OCI-LY1 (cell line): ENCODE results near the gene UBE2F.

ENCODE experiments used
- H2AFZ ChIP-seq: fragments of 200-600 bp; sonication (generic), shearing (Covaris generic); 2 replicates; pipeline ENCODE4 v1.6.0; 2014; ENCODE audit warnings: antibody characterized with exemption, mild to moderate bottlenecking, low read length
- H3F3A ChIP-seq: fragments of 200-600 bp; sonication (generic), shearing (Covaris generic); 2 replicates; pipeline ENCODE4 v1.6.0; 2014; ENCODE audit warnings: mild to moderate bottlenecking, antibody characterized with exemption, low read length, moderate library complexity; ENCODE audit not compliant: insufficient read depth
- H3K27ac ChIP-seq: fragments of 200-600 bp; sonication (generic); 2 replicates; pipeline ENCODE4 v1.5.1; 2014; ENCODE audit warnings: low read length, mixed run types, mild to moderate bottlenecking, low read depth; ENCODE audit not compliant: poor library complexity, severe bottlenecking
- H3K27me3 ChIP-seq: fragments of 200-600 bp; sonication (generic); 2 replicates; pipeline ENCODE4 v1.6.0; 2014; ENCODE audit warnings: antibody characterized with exemption, mild to moderate bottlenecking, low read length, moderate library complexity; ENCODE audit not compliant: insufficient read depth
- H3K36me3 ChIP-seq: fragments of 200-600 bp; sonication (generic); 2 replicates; pipeline ENCODE4 v1.6.1; 2014; ENCODE audit warnings: mild to moderate bottlenecking, antibody characterized with exemption, low read length, moderate library complexity, mixed read lengths; ENCODE audit not compliant: insufficient read depth
- H3K4me1 ChIP-seq: fragments of 200-600 bp; sonication (generic); 2 replicates; pipeline ENCODE4 v1.5.1; 2014; ENCODE audit warnings: mild to moderate bottlenecking, low read length, moderate library complexity; ENCODE audit not compliant: insufficient read depth, severe bottlenecking
- H3K4me2 ChIP-seq: fragments of 200-600 bp; sonication (generic), shearing (Covaris generic); 2 replicates; pipeline ENCODE4 v1.6.1; 2014; ENCODE audit warnings: low read length
- H3K4me3 ChIP-seq: fragments of 200-600 bp; sonication (generic); 2 replicates; pipeline ENCODE4 v1.5.1; 2014; ENCODE audit warnings: low read length, low read depth, mild to moderate bottlenecking, mixed read lengths; ENCODE audit not compliant: poor library complexity, severe bottlenecking
- H3K79me2 ChIP-seq: fragments of 200-600 bp; shearing (Covaris generic); 2 replicates; pipeline ENCODE4 v1.6.1; 2016; ENCODE audit warnings: mixed run types, low read length, mixed read lengths; ENCODE audit not compliant: insufficient read depth
- H3K9ac ChIP-seq: fragments of 200-600 bp; sonication (generic), shearing (Covaris generic); 2 replicates; pipeline ENCODE4 v1.6.1; 2014; ENCODE audit warnings: mild to moderate bottlenecking, low read length, mixed read lengths
- H3K9me2 ChIP-seq: fragments of 200-600 bp; sonication (generic), shearing (Covaris generic); 2 replicates; pipeline ENCODE4 v1.6.1; 2014; ENCODE audit warnings: low read depth, mild to moderate bottlenecking, low read length, mixed read lengths
- H3K9me3 ChIP-seq: fragments of 200-600 bp; shearing (Covaris generic); 2 replicates; pipeline ENCODE4 v1.6.1; 2014; ENCODE audit warnings: low read length, mixed read lengths
- H4K20me1 ChIP-seq: fragments of 200-600 bp; sonication (generic), shearing (Covaris generic); 2 replicates; pipeline ENCODE4 v1.6.0; 2016; ENCODE audit warnings: mild to moderate bottlenecking, low read length; ENCODE audit not compliant: insufficient read depth
- EZH2 ChIP-seq: fragments of 200-600 bp; sonication (generic), shearing (Covaris generic); IDR thresholded peaks from 2 replicates; pipeline ENCODE4 v1.8.0; 2017; ENCODE audit warnings: borderline replicate concordance, mixed run types, mild to moderate bottlenecking, antibody characterized with exemption, low read length, moderate library complexity, mixed read lengths
- TF ChIP-seq, protein P1 (sequence below): fragments of 200-600 bp; sonication (generic), shearing (Covaris generic); IDR thresholded peaks from 2 replicates; pipeline ENCODE4 v1.5.1; 2017; ENCODE audit warnings: mild to moderate bottlenecking, antibody characterized with exemption, low read length, moderate library complexity, mixed read lengths

The UBE2F gene

DNA sequence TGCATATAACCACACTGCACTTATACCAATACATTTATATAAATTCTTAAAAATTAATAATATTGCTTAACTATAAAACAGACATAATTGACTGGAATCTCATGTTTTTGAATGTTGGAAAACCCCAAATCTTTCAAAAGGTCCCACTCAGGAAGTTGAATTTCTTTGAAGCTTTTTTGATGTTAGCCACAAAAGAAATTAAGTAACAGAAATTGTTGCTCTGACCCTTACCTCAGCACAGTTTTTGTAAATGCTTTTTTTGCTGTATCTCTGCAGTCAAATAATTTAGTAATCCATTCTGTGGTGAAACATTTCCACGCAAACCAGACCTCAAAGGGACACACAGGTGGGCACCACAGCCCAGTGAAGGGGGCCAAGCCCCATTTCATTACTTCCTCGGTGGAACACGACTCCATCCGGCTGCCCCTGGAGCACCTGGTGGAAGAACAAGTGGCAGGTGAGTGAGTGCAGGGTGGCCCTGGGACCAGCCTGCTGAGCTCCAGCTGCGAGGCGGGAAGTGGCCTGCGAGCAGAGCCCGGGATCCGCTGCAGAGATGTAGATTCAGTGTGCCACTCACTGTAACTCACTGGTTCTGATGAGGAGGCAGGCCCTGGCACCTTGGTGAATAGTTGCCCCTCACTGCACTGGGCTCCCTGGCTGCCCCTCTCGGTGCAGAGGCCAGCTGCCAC lies 102.4 kb downstream of the UBE2F start:
- Histone ChIP-seq H3K36me3 (peaks cover 93% of the 10 kb centered on the region), H3K79me2 (no peaks in the 10 kb centered on the region), H3K4me2 (no peak overlapping the region), H3K4me3 (no peak overlapping the region), H3K4me1 (peaks cover 12% of the 10 kb centered on the region), H4K20me1 (no peaks in the 10 kb centered on the region), H3K9ac (no peak overlapping the region), H3F3A (no peaks in the 10 kb centered on the region), H3K9me2 (no peaks in the 10 kb centered on the region), H3K9me3 (peaks cover 14% of the 10 kb centered on the region), H3K27ac (peak overlapping the region; percentile 25), H2AFZ (no peak overlapping the region), H3K27me3 (no peaks in the 10 kb centered on the region)
- TF ChIP-seq EZH2: no peak

DNA sequence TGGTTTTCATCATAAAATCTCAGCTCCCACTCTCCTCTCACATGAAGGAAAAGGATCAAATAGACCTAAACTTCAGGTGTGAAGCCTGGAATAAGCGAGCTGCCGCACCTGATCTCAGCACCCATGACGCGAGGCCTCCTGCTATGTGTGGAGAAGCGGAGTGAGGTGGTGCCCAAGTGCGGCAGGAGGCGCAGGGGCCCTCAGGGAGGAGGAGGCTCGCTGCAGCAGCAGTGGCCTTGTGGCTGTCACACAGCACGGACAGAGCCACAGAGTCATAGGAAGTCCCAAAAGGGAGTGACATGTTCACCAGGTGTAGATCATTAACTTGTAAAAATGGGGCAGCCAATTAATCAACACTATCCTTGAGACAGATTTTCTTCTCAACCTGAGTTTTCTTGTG lies 103.1 kb downstream of the UBE2F start:
- H3K36me3 ChIP-seq: peaks cover 94% of the 10 kb centered on the region
- peaks cover 14% of the 10 kb centered on the region for H3K9me3 ChIP-seq
- no peaks in the 10 kb centered on the region for H3F3A ChIP-seq
- no peak overlapping the region for H3K4me3 ChIP-seq
- H3K9me2 ChIP-seq: no peaks in the 10 kb centered on the region
- no peaks in the 10 kb centered on the region for H3K27me3 ChIP-seq
- H3K79me2 ChIP-seq: no peaks in the 10 kb centered on the region
- peaks cover 12% of the 10 kb centered on the region for H3K4me1 ChIP-seq
- H3K4me2 ChIP-seq: no peak overlapping the region
- TF ChIP-seq EZH2: no peak
- TF ChIP-seq, protein P1, sequence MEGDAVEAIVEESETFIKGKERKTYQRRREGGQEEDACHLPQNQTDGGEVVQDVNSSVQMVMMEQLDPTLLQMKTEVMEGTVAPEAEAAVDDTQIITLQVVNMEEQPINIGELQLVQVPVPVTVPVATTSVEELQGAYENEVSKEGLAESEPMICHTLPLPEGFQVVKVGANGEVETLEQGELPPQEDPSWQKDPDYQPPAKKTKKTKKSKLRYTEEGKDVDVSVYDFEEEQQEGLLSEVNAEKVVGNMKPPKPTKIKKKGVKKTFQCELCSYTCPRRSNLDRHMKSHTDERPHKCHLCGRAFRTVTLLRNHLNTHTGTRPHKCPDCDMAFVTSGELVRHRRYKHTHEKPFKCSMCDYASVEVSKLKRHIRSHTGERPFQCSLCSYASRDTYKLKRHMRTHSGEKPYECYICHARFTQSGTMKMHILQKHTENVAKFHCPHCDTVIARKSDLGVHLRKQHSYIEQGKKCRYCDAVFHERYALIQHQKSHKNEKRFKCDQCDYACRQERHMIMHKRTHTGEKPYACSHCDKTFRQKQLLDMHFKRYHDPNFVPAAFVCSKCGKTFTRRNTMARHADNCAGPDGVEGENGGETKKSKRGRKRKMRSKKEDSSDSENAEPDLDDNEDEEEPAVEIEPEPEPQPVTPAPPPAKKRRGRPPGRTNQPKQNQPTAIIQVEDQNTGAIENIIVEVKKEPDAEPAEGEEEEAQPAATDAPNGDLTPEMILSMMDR: no peak
- H3K9ac ChIP-seq: no peak overlapping the region
- H4K20me1 ChIP-seq: no peaks in the 10 kb centered on the region
- H3K27ac ChIP-seq: no peak overlapping the region
- H2AFZ ChIP-seq: no peak overlapping the region

DNA sequence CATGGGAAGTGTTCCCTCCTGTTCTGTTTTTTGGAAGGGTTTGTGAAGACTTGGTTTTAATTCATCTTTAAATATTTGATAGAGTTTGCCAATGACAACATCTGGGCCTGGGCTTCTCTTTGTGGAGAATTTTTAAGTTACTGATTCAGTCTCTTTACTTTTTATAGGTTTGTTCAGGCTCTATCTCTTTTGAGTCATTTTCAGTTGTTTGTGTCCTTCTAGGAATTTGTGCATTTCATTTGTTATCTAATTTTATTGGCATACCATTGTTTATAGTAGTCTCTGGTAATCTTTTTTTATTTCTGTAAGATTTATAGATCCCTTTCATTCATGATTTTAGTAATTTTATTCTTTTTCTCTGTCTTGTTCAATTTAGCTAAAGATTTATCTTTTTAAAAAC lies 108.6 kb downstream of the UBE2F start:
- Histone ChIP-seq H3K27me3 (no peaks in the 10 kb centered on the region), H4K20me1 (no peaks in the 10 kb centered on the region), H3K79me2 (no peaks in the 10 kb centered on the region), H3K27ac (no peak overlapping the region), H3K4me2 (no peak overlapping the region), H3K9me2 (no peaks in the 10 kb centered on the region), H3K9ac (no peak overlapping the region), H3F3A (no peaks in the 10 kb centered on the region), H3K4me3 (no peak overlapping the region), H3K9me3 (peaks cover 17% of the 10 kb centered on the region), H3K4me1 (no peaks in the 10 kb centered on the region), H3K36me3 (peaks cover 77% of the 10 kb centered on the region), H2AFZ (no peak overlapping the region)
- TF ChIP-seq, protein P1: no peak
- TF ChIP-seq EZH2: no peak

DNA sequence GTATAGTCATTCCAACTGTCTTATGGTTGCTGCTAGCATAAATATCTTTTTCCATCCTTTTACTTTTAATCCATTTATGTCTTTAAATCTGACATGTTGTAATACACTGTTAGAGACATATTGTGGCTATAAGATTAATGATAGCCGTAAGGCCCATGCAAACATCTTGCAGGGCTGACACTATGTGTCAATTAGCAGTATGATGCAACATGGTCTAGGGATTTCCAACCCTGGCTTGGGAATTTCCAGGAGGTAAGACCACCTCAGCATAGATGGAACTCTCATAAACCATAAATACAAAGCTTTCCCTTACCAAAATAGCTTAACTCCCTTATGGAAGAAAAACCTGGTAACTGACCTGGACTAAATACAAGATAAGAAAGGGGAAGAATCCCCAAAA lies 110.5 kb downstream of the UBE2F start:
- Histone ChIP-seq H3K27me3 (no peaks in the 10 kb centered on the region), H3K4me1 (no peaks in the 10 kb centered on the region), H4K20me1 (no peaks in the 10 kb centered on the region), H3K9me3 (peaks cover 13% of the 10 kb centered on the region), H3K36me3 (peaks cover 72% of the 10 kb centered on the region), H3K9me2 (no peaks in the 10 kb centered on the region), H3K79me2 (no peaks in the 10 kb centered on the region), H3K27ac (no peak overlapping the region), H3K4me2 (no peak overlapping the region), H3F3A (no peaks in the 10 kb centered on the region), H3K9ac (no peak overlapping the region), H2AFZ (no peak overlapping the region), H3K4me3 (no peak overlapping the region)
- TF ChIP-seq, protein P1: no peak
- no peak for TF ChIP-seq EZH2
